Loucy (cell line): ENCODE measurements around the gene PMP22.

ENCODE experiments used
- H2AFZ ChIP-seq: fragments of 200-600 bp; sonication (generic); 2 replicates; pipeline ENCODE4 v1.6.0; 2016; ENCODE audit warnings: antibody characterized with exemption, mild to moderate bottlenecking, low read length, moderate library complexity
- H3F3A ChIP-seq: fragments of 200-600 bp; 2 replicates; pipeline ENCODE4 v1.6.0; 2016; ENCODE audit warnings: antibody characterized with exemption, low read depth, mild to moderate bottlenecking
- H3K27me3 ChIP-seq: fragments of 200-600 bp; sonication (generic); 2 replicates; pipeline ENCODE4 v1.6.1; 2014; ENCODE audit warnings: low read length, mild to moderate bottlenecking; ENCODE audit not compliant: insufficient read depth, poor library complexity, severe bottlenecking
- H3K36me3 ChIP-seq: fragments of 200-600 bp; sonication (generic); 2 replicates; pipeline ENCODE4 v1.6.1; 2016; ENCODE audit warnings: low read length; ENCODE audit not compliant: insufficient read depth
- H3K4me1 ChIP-seq: fragments of 200-600 bp; sonication (generic); 2 replicates; pipeline ENCODE4 v1.5.1; 2014; ENCODE audit warnings: low read length, mild to moderate bottlenecking; ENCODE audit not compliant: insufficient read depth, poor library complexity, severe bottlenecking
- H3K4me2 ChIP-seq: fragments of 200-600 bp; sonication (generic); 2 replicates; pipeline ENCODE4 v1.6.0; 2014; ENCODE audit warnings: antibody characterized with exemption, low read length, low read depth, mild to moderate bottlenecking; ENCODE audit not compliant: poor library complexity, severe bottlenecking
- H3K4me3 ChIP-seq: fragments of 200-600 bp; sonication (generic); 2 replicates; pipeline ENCODE4 v1.5.1; 2014; ENCODE audit warnings: low read length, mild to moderate bottlenecking, mixed read lengths; ENCODE audit not compliant: poor library complexity, severe bottlenecking
- H3K79me2 ChIP-seq: fragments of 200-600 bp; sonication (generic); 2 replicates; pipeline ENCODE4 v1.6.1; 2014; ENCODE audit warnings: low read length; ENCODE audit not compliant: insufficient read depth
- H3K9ac ChIP-seq: fragments of 200-600 bp; sonication (generic); 2 replicates; pipeline ENCODE4 v1.6.0; 2014; ENCODE audit warnings: mild to moderate bottlenecking, low read depth, low read length, moderate library complexity; ENCODE audit not compliant: poor library complexity, severe bottlenecking
- H3K9me2 ChIP-seq: fragments of 200-600 bp; sonication (generic); replicated peaks from 2 replicates; pipeline ENCODE4 v1.6.1; 2016; ENCODE audit warnings: low read depth, low read length, mixed read lengths
- H3K9me3 ChIP-seq: fragments of 200-600 bp; sonication (generic); 2 replicates; pipeline ENCODE4 v1.6.1; 2014; ENCODE audit warnings: mild to moderate bottlenecking, antibody characterized with exemption, low read length, low read depth; ENCODE audit not compliant: insufficient read depth
- H4K20me1 ChIP-seq: fragments of 200-600 bp; sonication (generic); 2 replicates; pipeline ENCODE4 v1.6.0; 2014; ENCODE audit warnings: antibody characterized with exemption, low read length, mild to moderate bottlenecking; ENCODE audit not compliant: insufficient read depth, poor library complexity, severe bottlenecking
- CTCF ChIP-seq: fragments of 200-600 bp; sonication (generic); conservative IDR thresholded peaks from 2 replicates; pipeline ENCODE4 v1.5.1; 2014; ENCODE audit warnings: mild to moderate bottlenecking, antibody characterized with exemption, low read length
- EZH2phosphoT487 ChIP-seq: fragments of 200-600 bp; IDR thresholded peaks from 2 replicates; pipeline ENCODE4 v1.6.1; 2018; ENCODE audit warnings: antibody characterized with exemption, mild to moderate bottlenecking, moderate library complexity, borderline replicate concordance

PMP22 gene

GRCh38 chr17:15181816-15182215 lies 83.3 kb downstream of the PMP22 start:
- no peak overlapping the region for H2AFZ ChIP-seq
- no peak overlapping the region for H3K4me2 ChIP-seq
- H3K36me3 ChIP-seq, result no peaks in the 10 kb centered on the region
- no peaks in the 10 kb centered on the region for H3K27me3 ChIP-seq
- no peaks in the 10 kb centered on the region for H3F3A ChIP-seq
- no peak overlapping the region for H3K9ac ChIP-seq
- H3K9me2 ChIP-seq, result no peaks in the 10 kb centered on the region
- no peaks in the 10 kb centered on the region for H3K4me1 ChIP-seq
- no peaks in the 10 kb centered on the region for H3K79me2 ChIP-seq
- H4K20me1 ChIP-seq, result no peaks in the 10 kb centered on the region
- no peak for TF ChIP-seq CTCF
- no peak for TF ChIP-seq EZH2phosphoT487
- no peaks in the 10 kb centered on the region for H3K9me3 ChIP-seq
- no peak overlapping the region for H3K4me3 ChIP-seq

GRCh38 chr17:15181333-15181732 lies 83.8 kb downstream of the PMP22 start:
- Histone ChIP-seq H3F3A (no peaks in the 10 kb centered on the region), H3K79me2 (no peaks in the 10 kb centered on the region), H3K4me2 (no peak overlapping the region), H3K9ac (no peak overlapping the region), H3K4me3 (no peak overlapping the region), H3K9me2 (no peaks in the 10 kb centered on the region), H3K27me3 (no peaks in the 10 kb centered on the region), H4K20me1 (no peaks in the 10 kb centered on the region), H2AFZ (no peak overlapping the region), H3K9me3 (no peaks in the 10 kb centered on the region), H3K4me1 (no peaks in the 10 kb centered on the region), H3K36me3 (no peaks in the 10 kb centered on the region)
- TF ChIP-seq CTCF (no peak), EZH2phosphoT487 (no peak)

- no peaks in the 10 kb centered on the region for H3K4me1 ChIP-seq
- no peak overlapping the region for H3K9ac ChIP-seq
- no peaks in the 10 kb centered on the region for H3K27me3 ChIP-seq
- H3K79me2 ChIP-seq, result no peaks in the 10 kb centered on the region
- H3K9me2 ChIP-seq, result no peaks in the 10 kb centered on the region
- no peaks in the 10 kb centered on the region for H4K20me1 ChIP-seq
- H3K9me3 ChIP-seq, result no peaks in the 10 kb centered on the region
- no peak overlapping the region for H3K4me3 ChIP-seq
- H3F3A ChIP-seq, result no peaks in the 10 kb centered on the region
- no peaks in the 10 kb centered on the region for H3K36me3 ChIP-seq
- H3K4me2 ChIP-seq, result no peak overlapping the region
- no peak overlapping the region for H2AFZ ChIP-seq
- no peak for TF ChIP-seq EZH2phosphoT487
- no peak for TF ChIP-seq CTCF
These were observed 85.0 kb downstream of the PMP22 start for GRCh38 chr17:15180121-15180561.
